GM21423 (cell line): ENCODE results near the gene GALR1.

Source experiments
- ATAC-seq: cut with Tn5 transposase; IDR thresholded peaks from one replicate; pipeline ENCODE4 v1.9.1; 2021; ENCODE audit warnings: mild to moderate bottlenecking, moderate library complexity; ENCODE audit not compliant: unreplicated experiment

Gene GALR1

GRCh38 chr18:77316641-77317040 lies 67.0 kb downstream of the GALR1 start:
- no peak for ATAC-seq

- no peak for ATAC-seq
These were observed 71.4 kb downstream of the GALR1 start for GRCh38 chr18:77320971-77321559.

- ATAC-seq, result no peak
These were observed 72.5 kb downstream of the GALR1 start for GRCh38 chr18:77321823-77322805.

DNA sequence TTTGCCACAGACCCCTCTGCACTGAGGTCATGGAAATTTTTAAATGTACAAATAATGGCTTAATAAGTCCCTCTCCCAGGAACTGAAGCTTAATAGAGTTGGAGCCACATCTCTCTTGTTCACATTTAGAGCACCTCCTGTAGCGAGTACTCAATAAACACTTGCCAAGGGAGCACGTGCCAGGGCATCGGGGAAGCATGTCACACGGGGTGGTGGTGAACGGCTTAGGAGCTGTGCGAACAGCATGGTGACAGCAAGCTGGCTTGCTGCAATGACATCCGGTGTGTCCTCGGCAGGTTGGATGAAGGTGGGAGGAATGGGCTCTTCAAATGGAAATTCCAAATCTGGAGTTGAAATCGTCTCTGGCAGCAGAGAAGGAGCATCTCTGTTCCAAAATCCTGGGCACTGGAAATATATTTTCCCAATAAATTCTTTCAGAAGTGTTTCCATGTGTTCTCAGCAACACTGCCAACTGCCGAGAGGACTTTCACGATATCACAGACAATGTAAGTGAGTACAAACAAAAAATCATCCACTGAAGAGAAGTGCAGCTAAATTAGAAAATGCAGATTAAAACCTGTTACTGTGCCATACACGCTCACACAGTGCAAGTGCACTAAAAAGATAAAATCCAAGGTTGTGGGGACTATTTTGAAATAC lies 74.1 kb downstream of the GALR1 start:
- ATAC-seq, result no peak
